Naive thymus-derived CD8-positive, alpha-beta T cell (primary cell): ENCODE results near the gene USP6. TPM values are rescaled to one million over a fixed set of nuclear protein-coding genes. Genes with fewer than 3 reads are reported as not detected.
"Not testable (repeated sequence)": the region's sequence is repeated elsewhere in the genome, so short reads cannot be mapped to it uniquely, and the experiment has no call there.

ENCODE experiments used
- ATAC-seq, 2 donors: fragments of 150-1000 bp; cut with Tn5 transposase in 1 of 2; sonication (Bioruptor Pico), chemical (Tn5 transposase) in 1 of 2; 1 replicate in 1 of 2; 2 replicates in 1 of 2; pipeline ENCODE4 v1.10.0; 2021; ENCODE audit warnings: mild to moderate bottlenecking in 2 of 2, moderate library complexity in 2 of 2
- POLR2A ChIA-PET: fragments of 350-600 bp; sonication (Branson Sonifier 250); formaldehyde crosslinking; loops from one replicate; lab custom pipeline; 2021; ENCODE audit warnings: antibody characterized with exemption; lab: Charles Lee
- DNase-seq, 10 donors: peaks; one replicate each; pipeline versions ENCODE4 v3.0.0 to v3.0.0-alpha.2; 2020 to 2022
- H3K27ac Mint-ChIP-seq, 10 donors: one replicate each; pipeline ENCODE4 v1.8.0; 2020 to 2022; ENCODE audit warnings: mild to moderate bottlenecking in 10 of 10, mixed read lengths in 10 of 10, moderate library complexity in 4 of 10, inconsistent platforms in 1 of 10
- H3K27me3 Mint-ChIP-seq, 5 donors: one replicate each; pipeline ENCODE4 v1.8.0; 2021 to 2022; ENCODE audit warnings: mixed read lengths in 5 of 5
- H3K36me3 Mint-ChIP-seq, 3 donors: one replicate each; pipeline ENCODE4 v1.8.0; 2020 to 2022; ENCODE audit warnings: mixed read lengths in 3 of 3, mild to moderate bottlenecking in 2 of 3, inconsistent platforms in 1 of 3
- H3K4me1 Mint-ChIP-seq, 4 donors: one replicate each; pipeline ENCODE4 v1.8.0; 2021 to 2022; ENCODE audit warnings: mixed read lengths in 4 of 4
- H3K4me3 Mint-ChIP-seq, 10 donors: one replicate each; pipeline ENCODE4 v1.8.0; 2020 to 2022; ENCODE audit warnings: mild to moderate bottlenecking in 10 of 10, mixed read lengths in 10 of 10, moderate library complexity in 6 of 10, inconsistent platforms in 1 of 10
- H3K9me3 Mint-ChIP-seq, 9 donors: one replicate each; pipeline ENCODE4 v1.8.0; 2020 to 2022; ENCODE audit warnings: mixed read lengths in 9 of 9, mild to moderate bottlenecking in 3 of 9, inconsistent platforms in 1 of 9, moderate library complexity in 1 of 9
- polyA plus RNA-seq, 3 donors: library from polyadenylated mRNA; unstranded; fragments of 300-500 nt; fragmentation: Illumina TruSeq; gene quantifications; one replicate each; pipeline ENCODE4 v1.2.3, GENCODE V29; 2021
- total RNA-seq, 8 experiments: library from RNA in 2 of 8; stranded (reverse) in 2 of 8; gene quantifications; one replicate each; pipeline ENCODE4 v1.2.3 and lab custom pipeline; 2021 to 2026

Gene USP6
- total and polyA plus RNA-seq, 5 experiments from 2014 or later: 0.02 to 0.39 (median 0.06) TPM

DNA sequence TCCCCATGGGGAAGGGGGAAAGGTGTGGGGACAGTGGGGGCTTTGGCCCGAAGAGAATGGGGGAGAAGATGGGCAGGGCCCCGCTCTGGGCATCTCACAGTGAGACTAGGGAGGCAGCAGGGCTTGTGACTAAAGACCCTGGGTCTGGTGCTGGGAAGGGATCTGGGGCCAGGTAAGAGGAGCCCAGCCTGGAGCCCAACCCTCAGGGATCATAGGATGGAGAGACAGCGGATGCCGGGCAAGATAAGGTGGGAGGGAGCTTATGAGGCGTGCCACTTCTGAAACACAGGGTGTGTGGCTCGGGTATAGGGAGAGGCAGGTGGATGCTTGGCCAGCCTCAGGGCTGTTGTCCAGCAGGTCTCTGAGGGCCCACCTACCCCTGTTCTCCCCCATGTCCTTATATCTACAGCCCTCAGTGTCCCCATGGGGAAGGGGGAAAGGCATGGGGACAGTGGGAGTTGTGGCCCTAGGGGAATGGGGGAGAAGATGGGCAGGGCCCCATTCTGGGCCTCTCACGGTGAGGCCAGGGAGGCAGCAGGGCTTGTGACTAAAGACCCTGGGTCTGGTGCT lies 15.4 kb downstream of the USP6 start:
- Mint-ChIP-seq H3K27ac (no peak overlapping the region), H3K36me3 (no peaks in the 10 kb centered on the region), H3K9me3 (no peaks in the 10 kb centered on the region), H3K4me3 (no peak overlapping the region), H3K27me3 (peaks cover 5 to 17% (median 10%) of the 10 kb centered on the region in 5 donors), H3K4me1 (peaks cover 0 to 2% (median 0%) of the 10 kb centered on the region in 4 donors)
- POLR2A ChIA-PET: no interaction called here
- peak in 1 of 10 donors; percentile 34 for DNase-seq
- ATAC-seq: no peak

DNA sequence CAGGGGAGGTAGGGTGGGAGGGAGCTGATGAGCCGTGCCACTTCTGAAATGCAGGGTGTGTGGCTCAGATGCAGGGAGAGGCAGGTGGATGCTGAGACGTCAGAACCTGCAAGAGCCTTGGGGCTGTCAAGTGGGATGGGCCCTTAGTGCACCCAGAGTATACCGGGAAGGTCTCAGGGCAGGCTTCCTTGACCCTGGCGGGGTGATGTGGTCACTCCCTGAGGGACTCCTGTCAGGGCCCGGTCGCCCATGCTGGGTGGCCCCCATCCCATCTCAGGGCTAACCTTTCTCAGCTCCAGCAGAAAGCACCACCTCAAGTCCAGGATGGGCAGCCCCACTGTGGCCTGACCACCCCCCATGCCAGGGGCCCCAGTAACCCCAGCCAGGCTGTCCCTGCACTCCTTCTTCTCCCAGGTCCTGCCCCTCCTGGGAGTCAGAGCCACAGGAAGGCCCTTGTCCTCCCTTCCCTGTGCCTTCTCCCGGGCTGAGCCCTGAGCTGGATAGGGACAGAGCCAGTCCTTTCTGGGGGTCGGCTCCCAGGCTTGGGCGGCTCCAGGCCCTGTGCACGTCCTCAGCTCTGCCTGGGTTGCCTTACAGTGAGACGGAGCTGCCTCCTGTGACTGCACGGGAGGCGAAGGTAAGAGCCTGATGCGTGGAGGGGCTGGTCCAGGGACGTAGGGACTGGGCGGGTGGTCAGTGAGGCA lies 16.1 kb downstream of the USP6 start:
- DNase-seq: peak in 1 of 10 donors; percentile 56
- H3K4me1 Mint-ChIP-seq, ATAC-seq: not testable (repeated sequence)

DNA sequence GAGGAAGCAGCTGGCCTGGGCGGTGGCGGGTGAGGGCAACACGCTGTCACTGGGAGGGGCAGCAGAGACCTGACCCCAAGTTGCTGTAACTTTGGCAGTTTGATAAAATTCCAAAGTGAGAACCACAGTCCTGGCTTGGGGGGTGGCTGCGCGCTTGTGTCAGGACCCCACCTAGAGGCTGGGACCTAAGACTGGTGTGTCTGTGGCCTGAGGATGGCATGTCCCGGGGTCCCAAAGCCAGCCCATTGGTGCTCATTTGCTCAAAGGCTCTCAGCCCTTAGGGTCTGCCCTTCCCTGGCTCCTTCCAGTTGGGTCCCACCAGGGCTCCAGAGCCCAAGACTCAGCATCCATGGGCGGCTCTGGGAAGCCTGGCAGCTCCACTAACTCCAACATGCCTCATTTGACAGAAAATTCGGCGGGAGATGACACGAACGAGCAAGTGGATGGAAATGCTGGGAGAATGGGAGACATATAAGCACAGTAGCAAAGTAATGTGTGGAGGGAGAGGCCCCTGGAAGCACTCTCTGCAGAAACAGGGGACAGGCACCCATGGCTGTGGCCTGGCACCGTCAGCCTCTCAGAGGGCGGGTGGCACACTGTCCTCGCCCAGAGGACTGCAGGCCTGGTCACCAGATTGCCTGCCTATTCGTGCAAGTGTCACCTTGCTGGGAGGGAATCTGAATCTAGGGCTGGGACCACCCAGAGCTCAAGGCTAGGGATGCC lies 16.8 kb downstream of the USP6 start:
- POLR2A ChIA-PET, ATAC-seq, H3K4me3 Mint-ChIP-seq, H3K27me3 Mint-ChIP-seq, H3K27ac Mint-ChIP-seq, H3K4me1 Mint-ChIP-seq, H3K36me3 Mint-ChIP-seq, H3K9me3 Mint-ChIP-seq: not testable (repeated sequence)
- peak in 1 of 10 donors; percentile 43 for DNase-seq

More for the DNA sequence above, 16.1 kb downstream of the USP6 start:
- H3K27me3 Mint-ChIP-seq: peaks cover 5 to 12% (median 7%) of the 10 kb centered on the region in 5 donors
- H3K36me3 Mint-ChIP-seq, H3K27ac Mint-ChIP-seq, POLR2A ChIA-PET, H3K9me3 Mint-ChIP-seq, H3K4me3 Mint-ChIP-seq: not testable (repeated sequence)

DNA sequence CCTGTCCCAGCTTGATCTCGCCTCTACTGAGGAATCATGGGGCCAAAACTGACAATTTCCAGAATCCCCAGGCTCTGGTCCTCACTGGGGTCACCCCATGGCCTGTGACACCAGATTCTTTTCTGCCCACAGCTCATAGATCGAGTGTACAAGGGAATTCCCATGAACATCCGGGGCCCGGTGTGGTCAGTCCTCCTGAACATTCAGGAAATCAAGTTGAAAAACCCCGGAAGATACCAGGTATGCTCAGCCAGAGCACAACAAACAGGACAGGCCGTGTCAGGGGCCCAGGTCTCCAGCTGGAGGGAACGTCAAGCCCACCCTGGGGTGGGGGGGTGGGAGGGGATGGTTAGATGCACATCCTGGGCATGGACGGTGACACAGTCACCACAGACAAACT lies 17.5 kb downstream of the USP6 start:
- Mint-ChIP-seq H3K4me3 (no peak overlapping the region), H3K4me1 (peaks cover 0 to 2% (median 0%) of the 10 kb centered on the region in 4 donors), H3K9me3 (no peaks in the 10 kb centered on the region), H3K36me3 (no peaks in the 10 kb centered on the region), H3K27ac (no peak overlapping the region), H3K27me3 (peaks cover 0 to 3% (median 0%) of the 10 kb centered on the region in 5 donors)
- POLR2A ChIA-PET: no interaction called here
- DNase-seq (no peak), ATAC-seq (no peak)

DNA sequence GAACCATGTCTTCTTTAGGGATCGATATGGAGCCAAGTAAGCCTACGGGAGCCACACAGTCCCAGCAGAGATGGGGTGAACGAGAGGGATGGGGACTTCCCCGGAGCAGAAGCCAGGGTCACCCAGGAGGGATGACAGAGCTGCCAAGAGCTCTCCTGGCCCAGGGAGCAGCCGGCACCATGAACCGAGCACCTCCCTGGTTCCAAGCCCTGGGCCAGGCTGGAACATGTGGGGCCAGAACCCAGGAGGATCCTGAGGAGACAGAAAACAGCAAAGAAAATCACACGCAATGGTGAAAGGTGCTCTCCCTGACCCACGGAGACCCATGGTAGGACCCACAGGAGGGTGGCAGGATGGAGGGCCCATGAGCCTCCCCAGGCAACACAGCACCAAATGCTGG lies 18.1 kb downstream of the USP6 start:
- H3K27me3 Mint-ChIP-seq, ATAC-seq, H3K4me3 Mint-ChIP-seq, POLR2A ChIA-PET, H3K36me3 Mint-ChIP-seq, DNase-seq, H3K27ac Mint-ChIP-seq, H3K9me3 Mint-ChIP-seq, H3K4me1 Mint-ChIP-seq: not testable (repeated sequence)

DNA sequence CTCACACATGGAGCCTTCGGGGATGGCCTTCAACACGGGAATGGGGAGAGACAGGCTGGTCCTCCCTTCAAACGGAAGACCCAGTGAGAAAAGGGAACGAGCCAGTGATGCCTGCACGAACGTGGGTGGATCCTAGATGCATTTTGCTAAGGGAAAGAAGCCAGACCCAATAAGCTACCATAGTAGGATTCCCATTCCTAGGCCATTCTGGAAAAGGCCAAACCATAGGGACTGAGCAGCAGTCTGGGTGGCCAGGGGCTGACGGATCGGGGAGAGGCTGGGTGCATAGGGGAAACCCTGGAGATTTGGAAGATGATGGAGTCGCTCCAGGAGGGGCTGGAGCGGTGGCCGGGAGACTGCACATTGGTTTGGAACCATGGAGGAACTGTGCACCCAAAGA lies 18.7 kb downstream of the USP6 start:
- H3K27ac Mint-ChIP-seq, DNase-seq, H3K27me3 Mint-ChIP-seq, H3K4me3 Mint-ChIP-seq, ATAC-seq, H3K9me3 Mint-ChIP-seq, POLR2A ChIA-PET, H3K36me3 Mint-ChIP-seq, H3K4me1 Mint-ChIP-seq: not testable (repeated sequence)

DNA sequence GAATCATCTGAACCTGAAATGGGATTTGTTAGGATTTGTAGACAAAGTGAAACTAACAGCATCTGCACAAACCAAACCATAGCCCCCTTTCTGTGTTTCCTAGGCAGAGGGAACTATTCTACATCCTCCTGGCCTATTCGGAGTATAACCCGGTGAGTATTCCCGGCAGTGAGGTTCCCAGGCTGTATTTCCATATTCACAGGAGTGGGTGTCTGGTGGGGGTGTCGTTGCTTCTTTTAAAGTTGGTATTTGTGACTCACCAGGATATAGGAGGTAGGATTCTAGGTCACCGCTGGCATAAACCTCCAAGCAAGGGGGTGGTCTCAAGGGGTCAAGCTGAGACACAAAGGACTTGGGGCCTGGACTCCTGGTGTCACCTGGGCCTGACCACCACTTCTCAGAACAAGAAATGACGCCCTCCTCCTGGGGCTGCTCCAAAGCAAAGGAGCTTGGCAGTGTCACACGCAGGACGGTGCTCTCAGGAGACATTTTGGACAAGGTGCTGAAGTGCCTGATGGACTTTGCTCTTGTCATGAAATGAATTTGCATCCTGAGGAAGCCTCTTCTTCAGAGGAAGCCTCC lies 19.4 kb downstream of the USP6 start:
- H3K36me3 Mint-ChIP-seq, H3K9me3 Mint-ChIP-seq, H3K27me3 Mint-ChIP-seq, POLR2A ChIA-PET, ATAC-seq, DNase-seq, H3K4me1 Mint-ChIP-seq, H3K27ac Mint-ChIP-seq, H3K4me3 Mint-ChIP-seq: not testable (repeated sequence)

DNA sequence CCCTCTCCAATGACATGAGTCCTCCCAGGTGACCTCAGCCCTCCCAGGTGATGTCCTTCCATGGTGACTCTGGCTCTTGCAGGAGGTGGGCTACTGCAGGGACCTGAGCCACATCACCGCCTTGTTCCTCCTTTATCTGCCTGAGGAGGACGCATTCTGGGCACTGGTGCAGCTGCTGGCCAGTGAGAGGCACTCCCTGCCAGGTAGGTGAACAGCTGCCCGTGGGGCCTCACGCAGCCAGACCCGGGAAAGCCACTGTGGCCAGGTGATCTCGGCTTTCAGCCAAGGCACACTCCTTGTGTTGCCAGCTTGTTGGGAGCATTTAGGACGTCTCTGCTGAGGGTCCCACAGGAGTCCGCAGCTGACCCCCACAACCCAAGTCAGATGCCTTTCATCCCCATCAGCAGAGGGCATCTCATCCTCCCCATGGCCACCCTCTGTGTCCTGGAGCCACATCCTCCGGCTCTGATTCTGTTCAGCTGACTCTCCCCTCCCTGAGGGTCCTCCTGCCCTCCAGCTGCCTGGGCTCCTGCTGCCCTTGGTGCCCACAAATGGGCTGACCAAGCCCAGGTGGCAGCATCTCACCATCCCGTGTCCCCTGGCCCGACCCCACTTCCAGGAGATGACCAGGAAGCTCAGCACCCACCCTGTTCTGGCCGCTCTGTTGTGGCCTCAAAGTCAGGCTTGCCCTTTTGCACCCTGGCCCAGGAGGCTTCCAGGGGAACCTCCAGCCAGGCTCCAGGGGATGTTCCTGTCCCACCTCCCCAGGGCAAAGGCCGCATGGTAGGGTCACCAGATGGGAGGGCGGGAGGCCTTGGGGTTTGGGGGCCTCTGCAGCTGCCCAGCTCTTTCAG lies 20.1 kb downstream of the USP6 start:
- DNase-seq (peak in 1 of 10 donors; percentile 55), ATAC-seq (no peak)
- Mint-ChIP-seq H3K4me3 (no peak overlapping the region), H3K27ac (no peak overlapping the region), H3K27me3 (no peaks in the 10 kb centered on the region), H3K4me1 (peaks cover 0 to 2% (median 0%) of the 10 kb centered on the region in 4 donors), H3K36me3 (no peaks in the 10 kb centered on the region), H3K9me3 (no peaks in the 10 kb centered on the region)
- POLR2A ChIA-PET: no interaction called here

DNA sequence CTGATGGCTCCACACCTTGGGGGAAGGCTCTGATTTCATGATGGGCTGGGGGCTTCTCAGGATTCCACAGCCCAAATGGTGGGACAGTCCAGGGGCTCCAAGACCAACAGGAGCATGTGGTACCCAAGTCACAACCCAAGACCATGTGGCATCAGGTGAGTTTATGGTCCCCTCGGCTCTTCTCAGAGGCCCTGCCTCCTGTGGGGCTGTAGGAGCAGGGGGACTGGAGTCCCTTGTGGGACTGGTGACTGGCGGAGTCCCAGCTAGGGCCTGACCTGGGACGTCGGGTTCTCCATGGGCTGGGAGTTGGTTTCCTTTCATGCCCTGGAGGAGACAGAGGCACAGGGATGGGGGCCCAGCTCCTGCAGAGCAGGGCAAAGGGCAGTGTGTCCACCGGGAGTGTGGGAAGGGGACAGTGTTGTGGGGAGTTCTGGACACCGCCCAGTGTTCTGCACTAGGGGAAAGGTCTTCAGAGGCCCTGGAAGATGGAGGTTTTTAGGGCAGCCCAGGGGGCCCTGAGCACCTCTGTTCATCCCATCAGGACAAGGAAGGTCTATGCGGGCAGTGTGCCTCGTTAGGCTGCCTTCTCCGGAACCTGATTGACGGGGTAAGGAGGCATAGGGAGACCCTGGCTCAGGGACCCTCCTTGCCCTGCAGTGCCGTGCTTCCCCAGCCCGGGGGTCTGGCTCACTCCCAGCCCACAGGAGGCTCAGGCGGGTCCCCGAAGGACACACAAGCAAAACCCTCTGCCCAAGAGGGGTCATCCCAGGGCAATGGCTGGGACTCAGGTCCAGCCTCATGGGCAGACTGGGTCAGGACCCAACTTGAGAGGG lies 21.0 kb downstream of the USP6 start:
- H3K36me3 Mint-ChIP-seq, H3K4me1 Mint-ChIP-seq, H3K4me3 Mint-ChIP-seq, H3K27me3 Mint-ChIP-seq, ATAC-seq, H3K9me3 Mint-ChIP-seq, H3K27ac Mint-ChIP-seq, POLR2A ChIA-PET: not testable (repeated sequence)
- DNase-seq: peak in 1 of 10 donors; percentile 24

DNA sequence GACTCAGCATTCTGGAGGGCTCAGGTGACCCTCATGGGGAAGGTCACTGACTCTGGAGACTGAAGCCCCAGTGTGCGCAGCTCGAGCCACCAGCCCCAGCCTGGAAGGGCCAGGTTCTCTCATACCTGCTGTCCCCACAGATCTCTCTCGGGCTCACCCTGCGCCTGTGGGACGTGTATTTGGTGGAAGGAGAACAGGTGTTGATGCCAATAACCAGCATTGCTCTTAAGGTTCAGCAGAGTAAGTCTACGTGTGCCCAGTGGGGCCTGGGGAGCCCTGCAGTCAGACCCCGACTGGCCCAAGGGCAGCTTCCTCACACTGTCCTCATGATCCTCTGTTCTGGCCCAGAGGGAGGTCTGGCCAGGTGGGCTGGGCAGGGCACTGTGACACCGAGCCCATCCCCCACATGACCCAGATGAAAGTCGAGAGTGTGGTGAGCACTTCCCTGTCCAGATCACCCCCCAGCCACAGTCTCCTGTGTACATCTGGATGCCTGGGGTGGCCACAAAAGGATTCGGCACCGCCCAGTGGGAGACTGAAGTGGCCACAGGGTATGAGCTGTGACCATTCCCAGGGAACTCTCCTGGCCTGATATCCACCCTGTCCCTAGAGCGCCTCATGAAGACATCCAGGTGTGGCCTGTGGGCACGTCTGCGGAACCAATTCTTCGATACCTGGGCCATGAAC lies 21.8 kb downstream of the USP6 start:
- DNase-seq, H3K27me3 Mint-ChIP-seq, H3K36me3 Mint-ChIP-seq, POLR2A ChIA-PET, H3K27ac Mint-ChIP-seq, H3K4me1 Mint-ChIP-seq, H3K9me3 Mint-ChIP-seq, ATAC-seq, H3K4me3 Mint-ChIP-seq: not testable (repeated sequence)

DNA sequence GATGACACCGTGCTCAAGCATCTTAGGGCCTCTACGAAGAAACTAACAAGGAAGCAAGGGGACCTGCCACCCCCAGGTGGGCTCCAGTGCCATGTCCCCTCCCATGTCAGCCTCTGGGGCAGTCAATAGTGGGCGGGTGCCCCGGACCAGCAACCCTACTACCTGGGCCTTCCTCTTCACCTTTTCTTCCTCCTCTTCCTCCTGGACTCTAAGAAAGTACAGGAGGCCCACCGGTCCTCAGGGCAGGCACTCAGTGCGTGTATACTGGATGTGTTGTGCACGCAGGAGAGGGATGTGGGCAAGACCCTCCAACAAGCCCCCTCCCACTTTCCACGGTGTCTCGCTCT lies 22.3 kb downstream of the USP6 start:
- H3K9me3 Mint-ChIP-seq, H3K4me3 Mint-ChIP-seq, H3K27ac Mint-ChIP-seq, ATAC-seq, H3K4me1 Mint-ChIP-seq, H3K36me3 Mint-ChIP-seq, H3K27me3 Mint-ChIP-seq: not testable (repeated sequence)
- DNase-seq: peak in 1 of 10 donors; percentile 45
- POLR2A ChIA-PET: interaction anchor here (0.5 kb wide), 1 partner anchor 391 kb away, joined by 4 read pairs; no protein-coding TSS in a partner anchor
